HL-60 (cell line): Measurements from ENCODE around the gene COX7A1.

Experiments used
- DNase-seq, 2 experiments: peaks; one replicate each; pipeline ENCODE4 v3.0.0-alpha.2; 2010 to 2020; ENCODE audit warnings: low read depth in 1 of 2, low spot score in 1 of 2
- H3K27ac ChIP-seq: fragments of 250-450 bp; sonication (Bioruptor Pico); replicated peaks from 2 replicates; pipeline ENCODE4 v1.5.1; 2020; ENCODE audit warnings: mild to moderate bottlenecking, moderate library complexity
- H3K27me3 ChIP-seq: fragments of 250-450 bp; sonication (Bioruptor Pico); 2 replicates; pipeline ENCODE4 v1.5.1; 2021; ENCODE audit warnings: mild to moderate bottlenecking, moderate library complexity; ENCODE audit not compliant: insufficient read depth, poor library complexity, severe bottlenecking
- H3K4me3 ChIP-seq: replicated peaks from 2 replicates; pipeline ENCODE4 v1.5.1; 2011; ENCODE audit warnings: mild to moderate bottlenecking, control low read depth, low read length; ENCODE audit not compliant: insufficient read depth
- CTCF ChIP-seq: IDR thresholded peaks from one replicate; pipeline ENCODE4 v1.5.1; 2011; ENCODE audit warnings: low read length, control low read depth, inconsistent platforms; ENCODE audit not compliant: insufficient read depth
- GABPA ChIP-seq: IDR thresholded peaks from 2 replicates; pipeline ENCODE4 v1.6.1; 2012; ENCODE audit warnings: low read depth
- POLR2AphosphoS5 ChIP-seq: IDR thresholded peaks from 2 replicates; pipeline ENCODE4 v1.6.1; 2012; ENCODE audit warnings: low read depth
- REST ChIP-seq: IDR thresholded peaks from 2 replicates; pipeline ENCODE4 v1.6.1; 2012; ENCODE audit warnings: low read depth; ENCODE audit not compliant: insufficient replicate concordance
- SPI1 ChIP-seq: IDR thresholded peaks from 2 replicates; pipeline ENCODE4 v1.6.1; 2012; ENCODE audit warnings: low read depth, mild to moderate bottlenecking, borderline replicate concordance

The COX7A1 gene

GRCh38 chr19:36115453-36116343 lies 36.5 kb downstream of the COX7A1 start, which contains the start of gene TBCB:
TBCB (plus strand) TSS chr19:36115468; CDS start chr19:36115561, 93 bp downstream.
- peak within 1 kb of the TSS; percentile 97 for H3K4me3 ChIP-seq
- TF ChIP-seq POLR2AphosphoS5: peak; percentile 75; the same call in 1 of the 2 replicates
- no peak for TF ChIP-seq CTCF
- DNase-seq: peak; percentile 9 to 27
- peak within 1 kb of the TSS; percentile 64 for H3K27ac ChIP-seq
- no peaks in the 10 kb centered on the region for H3K27me3 ChIP-seq

GRCh38 chr19:36114721-36115452 lies 37.4 kb downstream of the COX7A1 start, which contains the start of gene POLR2I:
POLR2I (minus strand) TSS chr19:36114875; CDS start chr19:36114856, 19 bp downstream.
- no peaks in the 10 kb centered on the region for H3K27me3 ChIP-seq
- TF ChIP-seq SPI1 (no peak), GABPA (no peak), POLR2AphosphoS5 (peak; percentile 61; the same call in 1 of the 2 replicates), CTCF (no peak), REST (peak; percentile 34)
- DNase-seq: peak; percentile 99 to 100
- peak within 1 kb of the TSS; percentile 64 for H3K27ac ChIP-seq
- H3K4me3 ChIP-seq: peak within 1 kb of the TSS; percentile 97

- H3K4me3 ChIP-seq: peak overlapping the region; percentile 97
- no peaks in the 10 kb centered on the region for H3K27me3 ChIP-seq
- peak in 1 of 2 experiments; percentile 10 for DNase-seq
- TF ChIP-seq SPI1 (no peak), POLR2AphosphoS5 (no peak), GABPA (no peak), CTCF (no peak), REST (no peak)
- H3K27ac ChIP-seq: peak overlapping the region; percentile 64
These were observed 38.1 kb downstream of the COX7A1 start for GRCh38 chr19:36113894-36114720.
